T-helper 22 cell (primary cell): ENCODE results near the gene TFIP11.

Source experiments
- DNase-seq: peaks from one replicate; pipeline ENCODE4 v3.0.0-alpha.2; 2020; ENCODE audit warnings: low read depth

TFIP11 gene

DNA sequence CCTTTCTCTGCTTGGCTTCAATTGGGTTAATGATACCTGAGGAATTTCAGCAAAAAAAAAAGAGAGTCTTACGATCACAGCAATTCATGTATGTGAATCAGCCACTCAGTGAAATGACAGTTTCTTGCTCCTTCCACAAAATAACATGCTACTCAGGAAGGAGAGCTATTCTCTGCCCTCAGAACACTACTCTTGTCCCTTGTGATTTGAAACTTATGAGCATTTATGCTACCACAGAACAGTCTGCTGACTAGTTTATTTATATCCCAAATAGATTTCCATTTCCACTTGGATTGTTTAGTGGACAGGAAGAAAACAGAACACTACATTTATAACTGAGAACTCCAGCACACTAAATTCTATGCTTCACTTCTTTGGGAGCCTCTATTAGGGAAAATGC lies 8.5 kb downstream of the TFIP11 start:
- no peak for DNase-seq

DNA sequence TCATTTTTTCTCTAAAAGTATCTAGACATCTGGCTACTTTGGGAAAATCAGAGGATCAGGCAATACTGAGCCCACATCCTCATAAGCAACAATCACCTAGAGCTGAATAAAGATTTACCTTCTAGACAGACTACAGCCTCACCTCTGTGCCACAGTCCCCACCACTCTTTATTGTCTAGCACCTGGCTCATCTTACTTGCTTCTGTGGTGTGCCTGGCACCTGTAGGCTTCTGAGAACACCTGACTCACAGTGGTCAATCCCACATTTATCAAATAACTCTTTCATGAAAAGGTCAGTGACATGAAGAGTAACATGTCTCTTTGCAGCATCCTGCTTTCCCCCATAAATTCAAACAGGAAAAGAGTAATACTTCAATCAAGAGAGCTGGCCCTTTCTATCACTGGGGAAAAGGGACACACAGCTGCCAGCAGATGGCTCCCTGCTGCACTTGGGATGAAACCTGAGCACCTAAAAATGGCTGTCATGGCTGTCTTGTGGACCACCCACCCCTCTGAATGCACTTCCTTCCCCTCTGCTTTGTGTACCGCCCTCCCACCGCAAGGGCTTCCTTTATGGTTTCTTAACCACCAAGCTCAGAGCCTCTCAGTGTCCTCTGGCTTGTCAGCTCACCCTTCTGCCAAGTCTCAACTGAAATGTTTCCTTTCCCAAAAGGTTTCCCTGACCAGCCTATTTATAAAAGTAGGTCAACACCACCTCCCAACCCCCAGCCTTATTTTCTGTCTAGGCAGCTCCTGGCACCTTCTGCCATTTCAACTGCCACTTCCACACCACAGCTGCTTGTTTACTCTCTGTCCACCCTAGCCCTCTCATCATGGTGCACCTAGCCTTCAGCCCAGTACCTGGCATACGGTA lies 9.3 kb downstream of the TFIP11 start:
- peak; percentile 38 for DNase-seq

DNA sequence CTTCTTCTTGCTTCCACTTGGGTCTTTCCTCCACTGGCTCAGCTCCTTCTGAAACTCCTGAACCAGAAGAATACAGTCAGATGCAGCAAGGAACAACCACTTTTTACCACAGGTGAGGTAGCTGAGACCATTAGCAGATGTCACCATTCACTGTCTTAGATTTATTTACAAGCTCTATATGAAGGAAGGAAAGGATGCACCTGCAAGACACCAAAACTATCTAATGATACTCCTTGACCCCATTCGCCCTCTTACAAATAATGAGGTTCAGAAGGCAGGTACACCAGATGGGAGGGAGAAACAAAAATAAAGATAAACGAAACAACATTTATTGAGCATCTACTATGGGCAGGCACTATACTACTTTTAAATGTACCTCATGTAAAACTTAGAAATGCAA lies 10.3 kb downstream of the TFIP11 start:
- DNase-seq: no peak

DNA sequence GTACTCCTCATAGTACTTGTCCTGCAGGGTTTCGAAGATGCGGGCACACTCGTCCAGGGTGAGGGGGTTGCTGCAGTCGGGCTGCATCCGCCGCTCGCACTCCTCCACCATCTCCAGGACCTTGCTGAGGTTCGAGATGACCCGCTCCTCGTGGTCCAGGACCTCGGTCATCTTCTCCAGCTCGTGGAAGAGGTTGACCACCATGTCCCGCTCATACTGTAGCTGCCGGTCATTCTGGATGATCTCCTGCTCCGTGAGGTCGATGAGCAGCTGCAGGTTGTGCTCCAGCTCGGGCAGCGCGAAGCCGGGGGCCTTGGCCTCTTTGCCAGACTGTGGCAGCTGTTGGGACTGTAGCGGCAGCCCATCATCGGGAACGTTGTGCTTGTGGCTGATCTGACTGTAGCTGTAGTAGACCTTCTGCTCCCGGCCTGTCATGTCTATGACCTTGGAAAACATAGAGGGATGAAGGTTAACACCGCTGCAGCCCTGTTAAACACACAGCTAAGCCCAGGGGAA lies 13.0 kb downstream of the TFIP11 start:
- DNase-seq: no peak

DNA sequence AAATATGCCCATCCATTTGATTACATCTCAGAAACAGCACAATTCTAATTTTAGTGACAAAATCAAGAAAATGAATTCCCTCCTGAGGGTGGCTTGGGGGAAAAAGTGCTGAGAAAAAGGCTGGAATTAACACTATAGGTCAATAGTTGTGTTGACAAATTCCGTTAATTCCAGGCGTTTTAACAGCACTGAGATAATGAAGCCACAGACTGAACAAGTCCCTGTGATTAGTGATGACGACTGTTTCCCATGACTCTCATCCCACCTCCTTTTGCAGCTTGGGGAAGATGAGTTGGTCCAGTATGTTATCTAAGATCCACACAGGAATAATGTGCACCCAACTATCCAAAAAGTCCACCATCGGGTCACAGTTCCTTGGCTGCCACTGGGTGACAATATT lies 15.8 kb downstream of the TFIP11 start:
- no peak for DNase-seq

DNA sequence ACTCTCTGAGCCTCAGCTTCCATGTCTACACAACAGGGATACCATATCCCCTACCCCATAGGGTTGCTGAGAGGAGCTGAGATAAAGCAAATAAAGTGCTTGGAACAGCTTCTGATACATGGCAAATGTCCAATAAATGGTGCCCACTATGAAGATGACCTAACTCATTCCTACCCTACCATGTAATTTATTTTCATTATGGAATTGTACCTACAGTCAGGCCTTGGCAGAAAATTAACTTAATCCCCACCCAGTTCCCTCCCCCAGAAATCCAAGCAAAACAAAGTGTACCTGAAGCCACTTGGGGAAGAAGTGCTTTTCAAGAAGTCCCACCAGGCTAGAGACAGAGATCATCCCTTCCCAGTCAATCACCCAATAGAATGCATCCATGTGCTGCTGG lies 17.8 kb downstream of the TFIP11 start:
- no peak for DNase-seq

DNA sequence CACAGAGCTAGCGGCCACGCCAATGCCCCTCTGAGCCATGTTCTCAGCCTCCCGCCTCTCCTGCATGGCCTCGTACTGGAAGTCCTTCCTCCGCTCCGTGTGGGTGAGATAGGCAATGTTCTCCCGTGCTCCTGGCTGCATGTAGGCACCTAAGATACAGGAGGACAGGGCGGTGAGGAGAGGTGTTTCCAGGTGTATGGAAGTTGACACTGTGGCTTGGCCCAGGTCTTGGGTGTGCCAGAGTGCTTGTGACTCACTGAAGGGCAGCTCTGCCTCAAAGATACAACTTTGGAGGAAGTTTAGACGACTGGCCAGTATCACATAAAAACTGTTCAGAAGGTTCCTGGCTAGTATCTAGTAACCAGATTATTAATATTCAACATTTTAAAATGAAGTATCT lies 20.1 kb downstream of the TFIP11 start:
- DNase-seq: no peak

DNA sequence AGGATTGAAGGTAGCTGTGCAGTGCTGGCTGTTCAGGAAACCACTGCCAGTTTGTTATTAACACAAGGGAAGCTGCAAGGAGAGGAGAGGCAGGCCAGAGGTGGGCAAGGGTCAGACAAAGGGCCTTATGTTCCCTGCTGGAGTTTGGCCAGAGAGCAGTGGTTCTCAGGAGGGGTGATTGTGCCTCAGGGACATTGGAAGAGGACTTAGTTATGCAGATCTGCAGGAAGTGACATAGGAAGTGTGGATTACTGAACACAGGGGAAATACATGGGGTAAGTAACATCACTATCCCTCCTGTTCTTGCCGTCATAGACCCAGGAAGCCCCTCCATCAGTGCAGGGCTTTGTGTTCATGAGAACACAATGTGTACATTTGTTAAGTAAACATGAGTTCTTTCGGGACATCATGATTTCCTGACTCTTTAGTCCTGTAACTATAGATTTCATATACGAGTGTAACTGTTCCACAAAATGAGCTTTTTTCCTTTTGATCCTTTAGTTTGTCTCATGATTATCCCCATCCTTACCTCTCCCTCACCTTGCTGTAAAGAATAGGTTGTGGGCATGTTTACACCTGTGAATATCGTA lies 22.7 kb downstream of the TFIP11 start:
- DNase-seq: no peak

DNA sequence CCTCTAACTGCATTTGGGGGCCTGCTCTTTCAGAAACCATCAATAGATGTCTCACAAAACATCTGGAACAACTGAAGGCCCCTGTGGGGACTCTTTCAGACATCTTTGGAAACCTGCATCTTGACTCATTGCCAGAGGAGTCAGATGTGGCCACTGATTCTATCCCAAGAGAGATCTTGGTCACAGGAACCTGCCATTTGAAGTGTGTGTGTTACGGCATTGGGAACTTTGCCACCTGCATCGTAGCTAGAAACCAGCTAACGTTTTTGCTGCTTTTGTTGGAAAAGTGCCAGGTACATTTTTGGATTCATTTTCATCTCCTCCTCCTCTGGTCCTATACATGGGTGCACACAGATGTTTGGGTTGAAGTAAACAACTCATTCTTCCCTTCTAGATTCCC lies 24.3 kb downstream of the TFIP11 start:
- no peak for DNase-seq

DNA sequence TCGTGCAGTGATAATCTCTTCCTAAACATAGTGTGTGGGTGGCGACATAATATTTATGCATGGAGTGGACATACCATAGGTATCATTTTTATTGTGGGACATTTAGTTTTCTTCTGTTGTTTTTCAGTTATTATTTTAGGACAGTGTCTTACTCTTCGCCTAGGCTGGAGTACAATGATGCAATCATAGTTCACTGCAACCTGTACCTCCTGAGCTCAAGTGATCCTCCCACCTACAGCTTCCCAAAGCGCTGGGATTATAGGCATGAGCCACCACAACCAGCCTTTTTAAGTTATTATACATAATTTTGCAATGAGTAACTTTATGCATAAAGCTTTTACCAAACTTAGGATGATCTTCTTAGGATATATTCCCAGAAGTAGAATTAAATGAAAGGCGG lies 25.9 kb downstream of the TFIP11 start:
- no peak for DNase-seq

DNA sequence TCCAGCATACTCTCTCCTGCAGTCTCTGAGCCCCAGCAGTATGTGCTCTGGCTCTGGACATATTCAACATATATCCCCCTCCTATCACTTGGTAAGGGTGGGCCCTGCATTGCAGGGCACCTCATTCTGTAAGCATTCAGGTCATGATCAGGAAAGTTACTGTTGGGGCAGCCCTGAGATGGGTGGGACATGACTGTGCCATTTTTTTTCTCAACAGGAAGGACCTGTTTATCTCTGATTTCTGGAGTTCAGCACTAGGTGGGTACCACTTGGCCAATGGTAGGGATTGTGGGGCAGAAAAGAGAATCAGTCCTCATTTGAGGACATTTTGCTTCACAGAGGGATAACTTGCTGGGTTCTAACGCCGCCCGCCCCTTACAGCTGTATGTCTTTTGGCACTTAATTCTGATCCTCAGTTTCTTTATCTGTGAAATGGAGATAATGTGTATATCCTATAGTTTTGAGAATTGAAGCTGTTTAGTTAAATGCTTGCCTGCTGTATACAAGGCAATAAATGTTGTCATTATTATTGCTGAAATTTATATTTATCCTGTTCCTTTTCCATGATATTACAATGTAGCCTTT lies 26.4 kb downstream of the TFIP11 start:
- no peak for DNase-seq

DNA sequence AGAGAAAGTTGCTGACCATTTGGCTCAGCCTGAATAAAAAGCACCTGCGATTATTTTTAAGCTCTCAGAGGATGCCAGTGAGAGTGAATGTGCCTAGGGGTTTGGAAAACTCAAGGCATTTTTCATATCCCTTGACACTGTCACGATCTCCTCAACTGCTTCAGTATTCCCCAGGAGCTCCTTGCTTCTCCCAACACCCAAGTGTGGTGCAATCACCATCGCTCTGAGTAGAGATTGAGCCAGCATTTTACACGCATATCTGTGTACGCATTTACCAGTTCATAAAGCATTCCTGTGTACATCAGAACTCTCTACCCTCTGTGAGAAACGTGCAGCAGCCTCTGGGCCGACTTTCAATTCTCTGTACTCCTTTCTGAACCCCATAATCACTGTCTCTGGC lies 27.3 kb downstream of the TFIP11 start:
- DNase-seq: no peak

DNA sequence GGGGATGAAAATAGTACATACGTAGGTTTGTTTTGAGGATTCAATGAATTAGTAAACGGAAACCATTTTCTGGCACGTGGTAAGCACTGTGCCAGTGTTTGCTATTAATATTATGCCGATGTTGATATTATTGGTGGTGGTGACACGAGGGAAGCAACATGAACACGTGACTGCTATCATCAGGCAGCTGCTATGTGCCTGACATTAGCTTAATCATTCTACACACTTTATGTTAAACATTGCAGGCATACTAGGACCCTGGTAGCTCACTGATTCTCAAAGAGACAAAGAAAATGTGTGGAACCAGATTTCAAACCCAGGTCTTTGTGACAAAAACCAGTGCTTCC lies 27.9 kb downstream of the TFIP11 start:
- peak; percentile 30 for DNase-seq

DNA sequence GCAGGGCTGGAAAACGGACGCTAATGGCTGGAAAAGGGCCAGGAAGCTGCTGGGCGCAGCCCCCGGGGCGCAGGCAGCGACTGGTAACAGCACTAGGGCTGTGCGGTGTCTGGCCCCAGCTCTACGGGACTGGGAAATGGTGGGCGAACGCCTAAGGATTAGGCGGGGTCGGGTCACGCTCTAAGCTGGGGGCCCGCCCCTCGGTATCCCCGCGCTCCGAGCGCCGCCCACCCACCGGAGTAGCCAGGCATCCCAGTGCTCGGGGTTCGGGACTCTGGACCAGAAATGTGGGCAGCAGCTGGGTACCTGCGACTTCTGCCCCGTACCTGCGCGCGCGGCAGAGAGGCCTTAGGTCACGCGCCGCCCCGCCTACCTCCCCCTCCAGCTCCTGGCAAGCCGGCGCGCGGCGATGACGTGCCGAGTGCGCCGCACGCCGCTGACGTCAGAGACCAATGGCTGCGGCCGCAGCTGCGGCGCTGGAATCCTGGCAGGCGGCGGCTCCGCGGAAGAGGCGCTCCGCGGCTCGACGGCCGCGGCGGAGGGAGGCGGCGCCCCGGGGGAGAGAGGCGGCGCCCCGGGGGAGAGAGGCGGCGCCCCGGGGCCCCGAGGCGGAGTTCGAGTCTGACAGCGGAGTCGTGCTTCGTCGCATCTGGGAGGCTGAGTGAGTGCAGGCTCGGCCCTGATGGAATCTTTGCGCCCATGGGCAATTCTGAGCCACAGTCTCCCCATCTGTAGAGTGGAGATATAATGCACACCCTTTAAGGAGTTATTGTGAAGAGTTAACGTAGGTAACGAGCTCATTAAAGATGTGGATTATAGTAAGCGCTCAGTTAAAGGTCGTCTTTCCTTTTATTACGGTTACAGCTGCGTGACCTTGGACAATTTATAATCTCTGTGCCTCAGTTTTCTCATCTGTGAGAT lies 28.6 kb downstream of the TFIP11 start, which contains the start of the genes HPS4 and SRRD:
Gene HPS4, minus strand, starts transcription at position 345 of the 921 bp plus-strand sequence. CDS start 2,021 bp downstream, outside the sequence.
Gene SRRD, plus strand, starts transcription at position 439 of the 921 bp plus-strand sequence. Its CDS starts 14 bp downstream, at position 453.
- peak; percentile 88 for DNase-seq

DNA sequence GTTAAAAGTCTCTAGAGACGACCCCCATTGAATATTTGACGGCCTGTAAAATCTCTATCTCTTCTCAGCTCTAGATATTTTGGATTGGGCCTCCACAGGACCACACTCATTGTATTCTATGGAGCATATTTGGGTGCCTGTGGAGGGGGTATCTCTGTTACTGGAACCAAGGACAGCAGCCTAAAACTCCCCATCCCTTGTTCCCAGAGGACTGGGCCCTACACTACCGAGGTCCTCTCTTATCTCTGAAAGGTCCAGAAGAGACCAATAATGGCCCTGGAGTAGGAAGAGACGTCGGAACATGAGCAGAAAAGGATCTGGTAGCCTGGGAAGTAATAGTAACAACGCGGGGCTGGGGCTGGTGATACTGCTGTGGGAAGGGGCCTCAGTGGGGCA lies 29.2 kb downstream of the TFIP11 start:
- no peak for DNase-seq

DNA sequence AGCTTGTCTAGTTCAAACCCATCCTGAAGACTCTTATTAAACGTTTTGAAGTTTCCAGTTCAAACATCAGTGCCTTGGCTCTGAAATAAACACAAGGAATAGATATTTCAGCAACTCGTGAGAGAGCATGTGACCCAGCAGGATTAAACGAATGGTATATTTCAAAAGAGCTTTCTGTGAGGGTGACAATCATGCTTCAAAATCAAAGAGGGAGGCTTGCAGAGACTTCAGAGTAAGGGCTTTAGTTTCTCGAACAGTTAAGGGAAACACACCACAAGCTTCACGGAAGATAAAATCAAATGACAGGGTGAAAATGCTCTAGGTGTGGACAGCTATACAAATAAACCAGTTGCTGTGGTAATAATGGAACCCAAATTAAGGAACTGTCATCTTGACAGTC lies 30.1 kb downstream of the TFIP11 start:
- DNase-seq: no peak

DNA sequence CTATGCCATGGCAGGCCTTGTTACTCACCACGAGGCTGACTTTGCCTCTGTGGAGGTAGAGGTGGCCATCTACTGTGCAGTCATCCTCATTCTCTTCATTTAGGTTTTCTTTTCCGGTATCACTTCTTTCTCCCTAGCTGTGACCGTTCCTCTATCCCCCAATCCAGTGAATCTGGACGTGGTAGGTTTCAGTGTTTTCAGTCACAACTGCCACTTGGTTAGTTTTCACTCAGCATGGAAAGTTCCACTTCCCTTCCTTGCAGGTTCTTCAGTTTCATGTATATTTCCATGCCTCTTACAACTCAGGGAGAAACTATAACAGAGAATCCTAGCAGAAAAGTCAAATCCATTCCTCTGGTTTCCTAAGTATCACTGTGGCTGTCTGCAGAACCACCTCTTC lies 30.6 kb downstream of the TFIP11 start:
- DNase-seq: no peak

DNA sequence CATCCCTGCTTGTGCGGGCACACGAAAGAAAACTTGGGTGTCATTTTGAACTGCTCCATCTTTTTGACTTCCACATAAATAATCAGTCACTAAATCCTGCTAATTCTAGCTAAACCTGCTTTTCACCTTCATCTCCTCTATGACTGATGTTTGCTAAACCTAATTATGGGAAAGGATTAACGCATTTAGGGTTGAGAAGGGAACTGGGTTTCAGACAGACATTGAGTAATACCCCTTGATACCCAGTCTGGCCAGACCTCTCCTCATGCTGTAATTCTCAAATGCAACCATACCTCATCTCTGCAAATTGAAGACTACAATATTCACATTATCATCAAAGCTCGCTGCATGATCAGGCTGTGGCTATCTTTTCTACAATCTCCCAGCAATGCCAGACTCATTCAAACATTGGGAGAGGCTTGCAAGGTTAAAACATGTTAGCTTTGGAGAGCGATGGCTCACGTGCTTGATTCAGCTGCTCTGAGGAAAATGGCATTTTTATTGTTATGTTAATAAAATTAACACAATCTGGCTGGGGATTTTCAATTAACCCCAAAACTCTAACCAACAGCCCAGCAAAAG lies 31.1 kb downstream of the TFIP11 start:
- DNase-seq: no peak

DNA sequence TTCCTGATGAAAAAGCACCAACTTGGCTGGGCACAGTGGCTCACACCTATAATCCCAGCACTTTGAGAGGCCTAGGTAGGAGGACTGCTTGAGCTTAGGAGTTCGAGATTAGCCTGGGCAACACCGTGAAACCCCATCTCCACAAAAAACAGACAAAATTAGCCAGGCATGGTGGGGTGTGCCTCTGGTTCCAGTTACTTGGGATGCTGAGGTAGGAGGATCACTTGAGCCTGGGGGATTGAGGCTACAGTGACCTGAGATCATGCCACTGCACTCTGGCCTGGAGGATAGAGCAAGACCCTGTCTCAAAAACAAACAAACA lies 31.7 kb downstream of the TFIP11 start:
- DNase-seq: no peak

DNA sequence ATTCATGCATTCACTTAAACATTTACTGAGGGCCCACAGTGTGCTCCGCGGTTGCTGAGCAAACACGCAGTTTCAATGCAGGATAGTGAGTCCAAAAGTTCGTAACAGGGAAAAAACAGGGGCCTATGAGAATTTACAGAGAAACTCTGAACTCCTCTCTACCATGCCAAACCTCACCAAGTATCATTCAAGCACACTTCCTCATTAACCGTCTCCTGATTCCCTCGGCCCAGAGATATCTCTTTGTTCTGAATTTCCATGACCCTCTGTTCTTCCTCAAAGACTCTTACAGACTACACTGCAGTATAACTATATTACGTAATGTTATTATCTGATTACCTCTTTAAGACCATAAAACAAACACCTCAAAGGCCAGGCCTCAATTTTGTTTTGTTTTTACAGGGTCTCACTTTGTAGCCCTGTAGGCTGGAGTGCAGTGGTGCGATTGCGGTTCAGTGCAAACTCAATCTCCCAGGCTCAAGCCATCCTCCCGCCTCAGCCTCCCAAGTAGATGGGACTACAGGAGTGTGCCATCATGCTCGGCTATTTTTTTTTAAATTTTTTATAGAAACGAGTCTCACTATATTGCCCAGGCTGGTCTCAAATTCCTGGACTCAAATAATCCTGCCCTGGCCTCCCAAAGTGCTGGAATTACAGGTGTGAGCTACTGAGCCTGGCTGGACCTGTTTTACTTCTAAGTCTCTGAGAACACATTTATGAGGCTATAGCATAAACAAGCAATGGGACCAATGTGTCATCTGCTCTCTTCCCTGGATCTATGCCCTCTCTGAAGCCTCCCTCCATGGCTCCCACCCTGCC lies 32.3 kb downstream of the TFIP11 start:
- DNase-seq: no peak
